T-helper 22 cell (primary cell): Measurements from ENCODE around the gene CDC42EP5.
"Not testable (repeated sequence)": the region's sequence is repeated elsewhere in the genome, so short reads cannot be mapped to it uniquely, and the experiment has no call there.

ENCODE experiments used
- DNase-seq: peaks from one replicate; pipeline ENCODE4 v3.0.0-alpha.2; 2020; ENCODE audit warnings: low read depth

The CDC42EP5 gene

GRCh38 chr19:54448040-54448773 lies 24.9 kb downstream of the CDC42EP5 start:
- DNase-seq: no peak

GRCh38 chr19:54446349-54446748 lies 26.7 kb downstream of the CDC42EP5 start:
- DNase-seq: not testable (repeated sequence)

- no peak for DNase-seq
Measured at GRCh38 chr19:54444737-54445136, 28.4 kb downstream of the CDC42EP5 start.

- no peak for DNase-seq
Measured at GRCh38 chr19:54440641-54441040, 32.5 kb downstream of the CDC42EP5 start.

GRCh38 chr19:54439174-54439851 lies 33.8 kb downstream of the CDC42EP5 start:
- no peak for DNase-seq

- DNase-seq: no peak
Measured at GRCh38 chr19:54436628-54437252, 36.4 kb downstream of the CDC42EP5 start.

- no peak for DNase-seq
Measured at GRCh38 chr19:54436031-54436523, 37.0 kb downstream of the CDC42EP5 start.

- DNase-seq: no peak
Measured at GRCh38 chr19:54435551-54436016, 37.5 kb downstream of the CDC42EP5 start.

- no peak for DNase-seq
Measured at GRCh38 chr19:54434873-54435214, 38.3 kb downstream of the CDC42EP5 start.

- DNase-seq: no peak
Measured at GRCh38 chr19:54434112-54434872, 38.8 kb downstream of the CDC42EP5 start.

- DNase-seq: no peak
Measured at GRCh38 chr19:54433697-54434096, 39.4 kb downstream of the CDC42EP5 start.

- no peak for DNase-seq
Measured at GRCh38 chr19:54432144-54432738, 40.9 kb downstream of the CDC42EP5 start.

GRCh38 chr19:54431255-54431838 lies 41.7 kb downstream of the CDC42EP5 start:
- DNase-seq: no peak

- no peak for DNase-seq
Measured at GRCh38 chr19:54430306-54431254, 42.5 kb downstream of the CDC42EP5 start.

GRCh38 chr19:54429545-54430227 lies 43.4 kb downstream of the CDC42EP5 start:
- DNase-seq: no peak

- no peak for DNase-seq
Measured at GRCh38 chr19:54429176-54429495, 44.0 kb downstream of the CDC42EP5 start.

- no peak for DNase-seq
Measured at GRCh38 chr19:54428323-54429175, 44.5 kb downstream of the CDC42EP5 start.

GRCh38 chr19:54427586-54427985 lies 45.5 kb downstream of the CDC42EP5 start:
- no peak for DNase-seq
